HL-60 (cell line): Measurements from ENCODE around the gene LSM10.

Experiments
- DNase-seq, 2 experiments: peaks; one replicate each; pipeline ENCODE4 v3.0.0-alpha.2; 2010 to 2020; ENCODE audit warnings: low read depth in 1 of 2, low spot score in 1 of 2
- H3K27ac ChIP-seq: fragments of 250-450 bp; sonication (Bioruptor Pico); replicated peaks from 2 replicates; pipeline ENCODE4 v1.5.1; 2020; ENCODE audit warnings: mild to moderate bottlenecking, moderate library complexity
- H3K27me3 ChIP-seq: fragments of 250-450 bp; sonication (Bioruptor Pico); 2 replicates; pipeline ENCODE4 v1.5.1; 2021; ENCODE audit warnings: mild to moderate bottlenecking, moderate library complexity; ENCODE audit not compliant: insufficient read depth, poor library complexity, severe bottlenecking
- H3K4me3 ChIP-seq: replicated peaks from 2 replicates; pipeline ENCODE4 v1.5.1; 2011; ENCODE audit warnings: mild to moderate bottlenecking, control low read depth, low read length; ENCODE audit not compliant: insufficient read depth
- CTCF ChIP-seq: IDR thresholded peaks from one replicate; pipeline ENCODE4 v1.5.1; 2011; ENCODE audit warnings: low read length, control low read depth, inconsistent platforms; ENCODE audit not compliant: insufficient read depth
- GABPA ChIP-seq: IDR thresholded peaks from 2 replicates; pipeline ENCODE4 v1.6.1; 2012; ENCODE audit warnings: low read depth
- POLR2AphosphoS5 ChIP-seq: IDR thresholded peaks from 2 replicates; pipeline ENCODE4 v1.6.1; 2012; ENCODE audit warnings: low read depth
- REST ChIP-seq: IDR thresholded peaks from 2 replicates; pipeline ENCODE4 v1.6.1; 2012; ENCODE audit warnings: low read depth; ENCODE audit not compliant: insufficient replicate concordance
- SPI1 ChIP-seq: IDR thresholded peaks from 2 replicates; pipeline ENCODE4 v1.6.1; 2012; ENCODE audit warnings: low read depth, mild to moderate bottlenecking, borderline replicate concordance

The LSM10 gene

GRCh38 chr1:36390411-36390810 is 7.3 kb downstream of the LSM10 start:
- DNase-seq: no peak
- TF ChIP-seq REST: no peak
- no peak for TF ChIP-seq GABPA
- no peak for TF ChIP-seq POLR2AphosphoS5
- no peak for TF ChIP-seq CTCF
- no peak for TF ChIP-seq SPI1
- Histone ChIP-seq H3K27me3 (no peaks in the 10 kb centered on the region), H3K27ac (no peak overlapping the region), H3K4me3 (no peak overlapping the region)

GRCh38 chr1:36389999-36390398 is 7.7 kb downstream of the LSM10 start:
- no peak for DNase-seq
- Histone ChIP-seq H3K27me3 (no peaks in the 10 kb centered on the region), H3K4me3 (no peak overlapping the region), H3K27ac (no peak overlapping the region)
- TF ChIP-seq POLR2AphosphoS5: no peak
- TF ChIP-seq GABPA: no peak
- TF ChIP-seq REST: no peak
- no peak for TF ChIP-seq CTCF
- no peak for TF ChIP-seq SPI1

GRCh38 chr1:36389261-36389660 is 8.4 kb downstream of the LSM10 start:
- Histone ChIP-seq H3K4me3 (no peak overlapping the region), H3K27ac (no peak overlapping the region), H3K27me3 (no peaks in the 10 kb centered on the region)
- TF ChIP-seq CTCF: no peak
- no peak for TF ChIP-seq POLR2AphosphoS5
- no peak for TF ChIP-seq GABPA
- TF ChIP-seq SPI1: no peak
- TF ChIP-seq REST: no peak
- no peak for DNase-seq
